ENCODE measurements around the gene NLRP5.

DNA sequence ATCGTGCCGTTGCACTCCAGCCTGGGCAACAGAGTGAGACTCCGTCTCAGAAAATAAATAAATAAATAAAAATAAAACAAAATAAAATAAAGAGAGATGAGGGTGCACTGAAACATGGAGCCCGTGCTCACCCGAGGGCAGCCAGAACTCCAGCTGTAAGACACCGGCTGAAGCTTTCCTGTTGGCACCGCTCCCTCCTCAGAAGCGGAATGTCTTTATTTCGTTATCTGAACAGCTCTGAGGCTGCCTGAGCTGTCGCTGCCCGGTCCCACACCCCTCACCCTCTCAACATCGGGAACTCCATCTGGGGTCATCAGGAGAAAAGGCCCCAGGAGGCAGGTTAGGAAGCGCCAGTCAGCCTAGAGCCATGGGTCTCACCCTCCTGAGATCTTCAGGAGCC lies 110.1 kb downstream of the NLRP5 start:
- TF ChIP-seq, protein P1, sequence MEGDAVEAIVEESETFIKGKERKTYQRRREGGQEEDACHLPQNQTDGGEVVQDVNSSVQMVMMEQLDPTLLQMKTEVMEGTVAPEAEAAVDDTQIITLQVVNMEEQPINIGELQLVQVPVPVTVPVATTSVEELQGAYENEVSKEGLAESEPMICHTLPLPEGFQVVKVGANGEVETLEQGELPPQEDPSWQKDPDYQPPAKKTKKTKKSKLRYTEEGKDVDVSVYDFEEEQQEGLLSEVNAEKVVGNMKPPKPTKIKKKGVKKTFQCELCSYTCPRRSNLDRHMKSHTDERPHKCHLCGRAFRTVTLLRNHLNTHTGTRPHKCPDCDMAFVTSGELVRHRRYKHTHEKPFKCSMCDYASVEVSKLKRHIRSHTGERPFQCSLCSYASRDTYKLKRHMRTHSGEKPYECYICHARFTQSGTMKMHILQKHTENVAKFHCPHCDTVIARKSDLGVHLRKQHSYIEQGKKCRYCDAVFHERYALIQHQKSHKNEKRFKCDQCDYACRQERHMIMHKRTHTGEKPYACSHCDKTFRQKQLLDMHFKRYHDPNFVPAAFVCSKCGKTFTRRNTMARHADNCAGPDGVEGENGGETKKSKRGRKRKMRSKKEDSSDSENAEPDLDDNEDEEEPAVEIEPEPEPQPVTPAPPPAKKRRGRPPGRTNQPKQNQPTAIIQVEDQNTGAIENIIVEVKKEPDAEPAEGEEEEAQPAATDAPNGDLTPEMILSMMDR (IDR thresholded peaks at IDR 0.05; ENCODE audit: insufficient read depth, low read length) = no peak
- TF ChIP-seq, protein P2, sequence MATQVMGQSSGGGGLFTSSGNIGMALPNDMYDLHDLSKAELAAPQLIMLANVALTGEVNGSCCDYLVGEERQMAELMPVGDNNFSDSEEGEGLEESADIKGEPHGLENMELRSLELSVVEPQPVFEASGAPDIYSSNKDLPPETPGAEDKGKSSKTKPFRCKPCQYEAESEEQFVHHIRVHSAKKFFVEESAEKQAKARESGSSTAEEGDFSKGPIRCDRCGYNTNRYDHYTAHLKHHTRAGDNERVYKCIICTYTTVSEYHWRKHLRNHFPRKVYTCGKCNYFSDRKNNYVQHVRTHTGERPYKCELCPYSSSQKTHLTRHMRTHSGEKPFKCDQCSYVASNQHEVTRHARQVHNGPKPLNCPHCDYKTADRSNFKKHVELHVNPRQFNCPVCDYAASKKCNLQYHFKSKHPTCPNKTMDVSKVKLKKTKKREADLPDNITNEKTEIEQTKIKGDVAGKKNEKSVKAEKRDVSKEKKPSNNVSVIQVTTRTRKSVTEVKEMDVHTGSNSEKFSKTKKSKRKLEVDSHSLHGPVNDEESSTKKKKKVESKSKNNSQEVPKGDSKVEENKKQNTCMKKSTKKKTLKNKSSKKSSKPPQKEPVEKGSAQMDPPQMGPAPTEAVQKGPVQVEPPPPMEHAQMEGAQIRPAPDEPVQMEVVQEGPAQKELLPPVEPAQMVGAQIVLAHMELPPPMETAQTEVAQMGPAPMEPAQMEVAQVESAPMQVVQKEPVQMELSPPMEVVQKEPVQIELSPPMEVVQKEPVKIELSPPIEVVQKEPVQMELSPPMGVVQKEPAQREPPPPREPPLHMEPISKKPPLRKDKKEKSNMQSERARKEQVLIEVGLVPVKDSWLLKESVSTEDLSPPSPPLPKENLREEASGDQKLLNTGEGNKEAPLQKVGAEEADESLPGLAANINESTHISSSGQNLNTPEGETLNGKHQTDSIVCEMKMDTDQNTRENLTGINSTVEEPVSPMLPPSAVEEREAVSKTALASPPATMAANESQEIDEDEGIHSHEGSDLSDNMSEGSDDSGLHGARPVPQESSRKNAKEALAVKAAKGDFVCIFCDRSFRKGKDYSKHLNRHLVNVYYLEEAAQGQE (IDR thresholded peaks at IDR 0.05; ENCODE audit: insufficient replicate concordance, low read depth) = no peak
